ENCODE measurements around the gene NOXO1. TPM values are rescaled to one million over a fixed set of nuclear protein-coding genes. Genes with fewer than 3 reads are reported as not detected.

NOXO1 gene
- total and polyA plus RNA-seq, 10 of the 15 experiments (the other 5 are each of a cell fraction or from before 2014, with no cell fraction given) = 0.09 to 0.76 (median 0.26) TPM; not detected in 4

DNA sequence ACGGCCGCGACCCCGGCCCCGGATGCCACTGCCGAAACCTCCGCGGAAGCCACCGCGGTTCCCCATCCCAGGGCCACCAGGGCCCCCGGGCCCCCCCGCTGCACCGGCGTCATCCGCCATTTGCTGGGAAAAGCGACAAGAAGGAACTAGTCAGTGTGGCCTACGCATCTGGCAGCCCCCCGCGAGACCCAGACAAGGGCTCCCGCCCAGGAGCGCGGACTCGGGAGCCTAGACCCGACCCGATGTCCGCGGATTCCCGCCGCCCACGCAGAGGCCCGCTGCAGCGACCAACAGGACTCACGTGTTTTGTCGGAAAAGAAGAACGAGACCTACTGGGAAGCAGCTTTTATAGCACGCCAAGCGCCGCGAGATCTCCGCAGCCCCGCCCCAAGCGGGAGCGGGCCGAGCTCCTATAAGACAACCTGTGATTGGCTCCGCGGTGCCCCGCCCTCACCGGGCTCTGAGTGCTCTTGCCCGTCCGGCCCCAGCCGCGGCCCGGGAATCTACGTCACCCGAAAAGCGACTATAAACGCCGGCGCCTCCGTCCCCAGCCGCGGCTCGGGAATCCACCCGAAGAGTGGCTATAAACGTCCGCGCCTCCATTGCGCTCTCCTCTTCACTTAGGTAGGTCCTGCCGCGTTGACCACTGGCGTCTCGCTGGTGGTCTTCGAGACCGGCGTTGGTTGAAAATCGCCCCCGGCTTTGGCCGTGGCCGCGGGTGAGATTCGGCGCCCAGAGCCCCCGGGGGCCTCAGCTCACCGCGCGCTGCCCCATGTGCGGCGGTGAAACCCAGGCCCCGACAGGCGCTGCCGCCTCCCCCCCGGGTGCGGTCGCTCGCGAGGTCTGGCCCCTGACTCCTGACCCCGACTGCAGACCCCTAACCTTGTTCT, 16.5 kb downstream of the NOXO1 start, which contains the start of gene RPS2 (continued):
- TF ChIP-seq SUZ12 (IDR thresholded peaks at IDR 0.05; ENCODE audit: unreplicated experiment) (no peak), SUPT20H (IDR thresholded peaks at IDR 0.05; ENCODE audit: borderline replicate concordance, control insufficient read depth, low read depth, low read length) (no peak), HDGF (IDR thresholded peaks at IDR 0.05) (no peak), CBX5 (IDR thresholded peaks at IDR 0.05; ENCODE audit: low read depth) (peak; percentile 70; the same call in 1 of the 2 replicates), POLR2AphosphoS5 (IDR thresholded peaks at IDR 0.05; ENCODE audit: low read length) (peak; percentile 100), MXI1 (IDR thresholded peaks at IDR 0.05; ENCODE audit: low read depth, low read length) (peak; percentile 94), ATF2 (IDR thresholded peaks at IDR 0.05; ENCODE audit: low read length) (peak; percentile 55; the same call in 1 of the 2 replicates), FOXM1 (IDR thresholded peaks at IDR 0.05; ENCODE audit: low read depth, low read length) (peak; percentile 63), ZNF274 (IDR thresholded peaks at IDR 0.05; ENCODE audit: insufficient read depth, insufficient read length) (no peak), ZNF217 (IDR thresholded peaks at IDR 0.05) (no peak), DPF2 (IDR thresholded peaks at IDR 0.05) (peak; percentile 54), MEF2B (IDR thresholded peaks at IDR 0.05; ENCODE audit: partially characterized antibody, poor library complexity, severe bottlenecking) (no peak), MYB (IDR thresholded peaks at IDR 0.05; ENCODE audit: borderline replicate concordance, low read depth, low read length) (no peak), MLLT1 (IDR thresholded peaks at IDR 0.05) (peak; percentile 72), KAT2A (conservative IDR thresholded peaks at IDR 0.05; ENCODE audit: control insufficient read depth, low read depth, low read length) (no peak; the same call in 1 of the 2 replicates), NRF1 (conservative IDR thresholded peaks at IDR 0.05; ENCODE audit: low read depth, low read length) (no peak), HDAC2 (IDR thresholded peaks at IDR 0.05) (no peak), NR2F1 (conservative IDR thresholded peaks at IDR 0.05) (peak; percentile 45; the same call in 1 of the 2 replicates), PRDM15 (CRISPR knock-in tag; IDR thresholded peaks at IDR 0.05) (no peak), ESRRA (IDR thresholded peaks at IDR 0.05; ENCODE audit: low read length) (peak; percentile 66)
- TF ChIP-seq, protein P1, sequence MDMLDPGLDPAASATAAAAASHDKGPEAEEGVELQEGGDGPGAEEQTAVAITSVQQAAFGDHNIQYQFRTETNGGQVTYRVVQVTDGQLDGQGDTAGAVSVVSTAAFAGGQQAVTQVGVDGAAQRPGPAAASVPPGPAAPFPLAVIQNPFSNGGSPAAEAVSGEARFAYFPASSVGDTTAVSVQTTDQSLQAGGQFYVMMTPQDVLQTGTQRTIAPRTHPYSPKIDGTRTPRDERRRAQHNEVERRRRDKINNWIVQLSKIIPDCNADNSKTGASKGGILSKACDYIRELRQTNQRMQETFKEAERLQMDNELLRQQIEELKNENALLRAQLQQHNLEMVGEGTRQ (IDR thresholded peaks at IDR 0.05; ENCODE audit: borderline replicate concordance, low read depth, low read length) = no peak
- TF ChIP-seq, protein P2, sequence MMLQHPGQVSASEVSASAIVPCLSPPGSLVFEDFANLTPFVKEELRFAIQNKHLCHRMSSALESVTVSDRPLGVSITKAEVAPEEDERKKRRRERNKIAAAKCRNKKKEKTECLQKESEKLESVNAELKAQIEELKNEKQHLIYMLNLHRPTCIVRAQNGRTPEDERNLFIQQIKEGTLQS (IDR thresholded peaks at IDR 0.05; ENCODE audit: borderline replicate concordance, extremely low read depth, low read depth, low read length) = peak; percentile 39; the same call in 1 of the 2 replicates

Measured in GM12878 (cell line).